HG03439 (cell line): ENCODE data around the gene GIT2.

Source experiments
- ATAC-seq: cut with Tn5 transposase; IDR thresholded peaks from one replicate; pipeline ENCODE4 v1.9.1; 2021; ENCODE audit warnings: mild to moderate bottlenecking, moderate library complexity; ENCODE audit not compliant: unreplicated experiment

GIT2 gene

GRCh38 chr12:109983432-109984142 lies 12.6 kb downstream of the GIT2 start:
- ATAC-seq = no peak

- ATAC-seq = no peak
These were observed 14.0 kb downstream of the GIT2 start for GRCh38 chr12:109982210-109982609.

- no peak for ATAC-seq
These were observed 14.9 kb downstream of the GIT2 start for GRCh38 chr12:109981311-109981710.

GRCh38 chr12:109972821-109973220 lies 23.3 kb downstream of the GIT2 start:
- ATAC-seq = no peak

- no peak for ATAC-seq
These were observed 27.4 kb downstream of the GIT2 start for GRCh38 chr12:109968801-109969200.

- no peak for ATAC-seq
These were observed 28.1 kb downstream of the GIT2 start for GRCh38 chr12:109968032-109968420.

GRCh38 chr12:109967383-109968031 lies 28.7 kb downstream of the GIT2 start:
- ATAC-seq = no peak

- ATAC-seq = no peak
These were observed 29.6 kb downstream of the GIT2 start for GRCh38 chr12:109966546-109966945.

GRCh38 chr12:109963743-109964429 lies 32.3 kb downstream of the GIT2 start:
- no peak for ATAC-seq

- ATAC-seq = no peak
These were observed 32.8 kb downstream of the GIT2 start for GRCh38 chr12:109963330-109963729.

- ATAC-seq = no peak
These were observed 33.8 kb downstream of the GIT2 start for GRCh38 chr12:109962398-109962797.

GRCh38 chr12:109961612-109962011 lies 34.6 kb downstream of the GIT2 start:
- no peak for ATAC-seq

GRCh38 chr12:109961201-109961600 lies 35.0 kb downstream of the GIT2 start:
- ATAC-seq = no peak

GRCh38 chr12:109959411-109960093 lies 36.6 kb downstream of the GIT2 start:
- ATAC-seq = no peak

GRCh38 chr12:109958374-109958773 lies 37.8 kb downstream of the GIT2 start:
- no peak for ATAC-seq

GRCh38 chr12:109953656-109954055 lies 42.5 kb downstream of the GIT2 start:
- ATAC-seq = no peak

GRCh38 chr12:109952873-109953272 lies 43.3 kb downstream of the GIT2 start:
- no peak for ATAC-seq

GRCh38 chr12:109952160-109952858 lies 43.9 kb downstream of the GIT2 start:
- no peak for ATAC-seq

GRCh38 chr12:109951751-109952150 lies 44.4 kb downstream of the GIT2 start:
- ATAC-seq = no peak

GRCh38 chr12:109951136-109951535 lies 45.0 kb downstream of the GIT2 start:
- no peak for ATAC-seq

- no peak for ATAC-seq
These were observed 45.5 kb downstream of the GIT2 start for GRCh38 chr12:109950625-109951024.
